Right lobe of liver (tissue), 6 donors: Measurements from ENCODE around the gene FOXP1. TPM values are rescaled to one million over a fixed set of nuclear protein-coding genes. Genes with fewer than 3 reads are reported as not detected.

Experiments
- ATAC-seq, 4 donors: fragments of 200-7000 bp; cut with Tn5 transposase; one replicate each; pipeline ENCODE4 v1.9.1; 2020; ENCODE audit warnings: mild to moderate bottlenecking in 4 of 4, moderate library complexity in 4 of 4
- DNase-seq, 3 donors: peaks; one replicate each; pipeline ENCODE4 v3.0.0-alpha.2; 2020
- H3K27ac ChIP-seq, 3 donors: fragments of 200-600 bp; one replicate each; pipeline ENCODE4 v1.8.0; 2022
- H3K27me3 ChIP-seq, 2 donors: fragments of 200-600 bp; one replicate each; pipeline ENCODE4 v1.8.0; 2022
- H3K36me3 ChIP-seq, 4 donors: fragments of 200-600 bp; sonication (generic) in 1 of 4; one replicate each; pipeline versions ENCODE4 v1.5.1 to v1.8.0; 2017 to 2022; ENCODE audit warnings: control low read depth in 1 of 4
- H3K4me1 ChIP-seq, 4 donors: fragments of 200-600 bp; sonication (generic) in 1 of 4; one replicate each; pipeline versions ENCODE4 v1.5.1 to v1.8.0; 2017 to 2022; ENCODE audit warnings: control low read depth in 1 of 4
- H3K4me3 ChIP-seq, 3 donors: fragments of 200-600 bp; one replicate each; pipeline ENCODE4 v1.8.0; 2022
- H3K9me3 ChIP-seq, 4 donors: fragments of 200-600 bp; sonication (generic) in 1 of 4; one replicate each; pipeline versions ENCODE4 v1.5.1 to v1.8.0; 2017 to 2022; ENCODE audit warnings: control low read depth in 1 of 4
- POLR2A ChIP-seq: fragments of 450-650 bp; IDR thresholded peaks from one replicate; pipeline ENCODE4 v1.6.1; 2017; ENCODE audit warnings: antibody characterized with exemption, mild to moderate bottlenecking
- WGBS: methylation state at CpG from one replicate; pipeline ENCODE4 v1.1.6; 2018; ENCODE audit warnings: low coverage, low lambda C conversion rate; ENCODE audit not compliant: insufficient coverage; ENCODE audit errors: missing lambda C conversion rate; 5-methylcytosine and 5-hydroxymethylcytosine counted together
- intact Hi-C, 2 donors: fragments of 100-400 bp; cut with DNase I; formaldehyde crosslinking; loops; one replicate each; pipeline versions ENCODE4 v1.11.2 to v1.14.1; 2022
- total RNA-seq, 6 experiments: library from RNA; depleted of rRNA in 2 of 6; stranded (reverse); fragments of >200 nt in 2 of 6; fragmentation: NEBNext Ultra II Directional in 3 of 6; extraction: Animal tissue kit (Norgen Biotek cat#: 25700) in 3 of 6; gene quantifications; one replicate each; pipeline versions ENCODE4 v1.1.0 to v1.2.4, GENCODE V29; 2016 to 2023
- TF ChIP-seq, protein P1 (sequence below), 4 donors: fragments of 200-600 bp in 3 of 4; fragments of 450-650 bp in 1 of 4; IDR thresholded peaks; one replicate each; pipeline versions ENCODE4 v1.5.1 to v1.8.0; 2016 to 2022; ENCODE audit warnings: antibody characterized with exemption in 4 of 4, mild to moderate bottlenecking in 2 of 4
- donor health status: DM: no; HTN: yes; CAD: no.
- donor health status: DM: no; HTN: no; CAD: no.
- donor health status: DM: no; HTN: no; CAD: no.
- donor health status: DM: no; HTN: yes; CAD: no.
- donor health status: DM: no; HTN: yes; CAD: no.

FOXP1 gene
- total RNA-seq, 6 experiments from 2014 or later, result 26.7 to 47.7 (median 35.2) TPM

DNA sequence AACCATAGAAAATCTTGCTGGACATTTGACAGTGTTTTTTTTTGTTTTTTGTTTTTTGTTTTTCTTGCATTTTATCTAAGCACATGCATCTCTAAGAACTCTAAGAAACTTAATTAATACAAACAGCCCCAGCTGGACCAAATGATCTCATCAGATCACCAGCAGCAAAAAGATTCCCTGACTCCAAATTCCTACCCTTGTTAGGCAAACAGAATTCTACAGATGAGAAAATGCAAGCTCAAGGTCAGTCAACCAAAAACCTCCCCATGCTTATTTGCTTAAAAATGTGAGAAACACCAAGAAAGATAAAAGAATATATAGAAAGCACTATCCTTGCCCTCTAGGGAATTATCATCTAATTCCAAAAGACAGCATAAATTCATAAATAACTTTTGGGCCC lies 65.4 kb downstream of the FOXP1 start:
- H3K27ac ChIP-seq, result no peak overlapping the region
- intact Hi-C loops, result no loop called here
- TF ChIP-seq, protein P1, sequence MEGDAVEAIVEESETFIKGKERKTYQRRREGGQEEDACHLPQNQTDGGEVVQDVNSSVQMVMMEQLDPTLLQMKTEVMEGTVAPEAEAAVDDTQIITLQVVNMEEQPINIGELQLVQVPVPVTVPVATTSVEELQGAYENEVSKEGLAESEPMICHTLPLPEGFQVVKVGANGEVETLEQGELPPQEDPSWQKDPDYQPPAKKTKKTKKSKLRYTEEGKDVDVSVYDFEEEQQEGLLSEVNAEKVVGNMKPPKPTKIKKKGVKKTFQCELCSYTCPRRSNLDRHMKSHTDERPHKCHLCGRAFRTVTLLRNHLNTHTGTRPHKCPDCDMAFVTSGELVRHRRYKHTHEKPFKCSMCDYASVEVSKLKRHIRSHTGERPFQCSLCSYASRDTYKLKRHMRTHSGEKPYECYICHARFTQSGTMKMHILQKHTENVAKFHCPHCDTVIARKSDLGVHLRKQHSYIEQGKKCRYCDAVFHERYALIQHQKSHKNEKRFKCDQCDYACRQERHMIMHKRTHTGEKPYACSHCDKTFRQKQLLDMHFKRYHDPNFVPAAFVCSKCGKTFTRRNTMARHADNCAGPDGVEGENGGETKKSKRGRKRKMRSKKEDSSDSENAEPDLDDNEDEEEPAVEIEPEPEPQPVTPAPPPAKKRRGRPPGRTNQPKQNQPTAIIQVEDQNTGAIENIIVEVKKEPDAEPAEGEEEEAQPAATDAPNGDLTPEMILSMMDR (IDR thresholded peaks at IDR 0.05), result no peak
- no peak for TF ChIP-seq POLR2A
- H3K4me1 ChIP-seq, result peaks cover 0 to 6% (median 0%) of the 10 kb centered on the region in 4 donors
- no peaks in the 10 kb centered on the region for H3K36me3 ChIP-seq
- H3K4me3 ChIP-seq, result no peak overlapping the region
- DNase-seq (no peak), ATAC-seq (no peak)
- H3K9me3 ChIP-seq, result no peaks in the 10 kb centered on the region
- H3K27me3 ChIP-seq, result no peaks in the 10 kb centered on the region

DNA sequence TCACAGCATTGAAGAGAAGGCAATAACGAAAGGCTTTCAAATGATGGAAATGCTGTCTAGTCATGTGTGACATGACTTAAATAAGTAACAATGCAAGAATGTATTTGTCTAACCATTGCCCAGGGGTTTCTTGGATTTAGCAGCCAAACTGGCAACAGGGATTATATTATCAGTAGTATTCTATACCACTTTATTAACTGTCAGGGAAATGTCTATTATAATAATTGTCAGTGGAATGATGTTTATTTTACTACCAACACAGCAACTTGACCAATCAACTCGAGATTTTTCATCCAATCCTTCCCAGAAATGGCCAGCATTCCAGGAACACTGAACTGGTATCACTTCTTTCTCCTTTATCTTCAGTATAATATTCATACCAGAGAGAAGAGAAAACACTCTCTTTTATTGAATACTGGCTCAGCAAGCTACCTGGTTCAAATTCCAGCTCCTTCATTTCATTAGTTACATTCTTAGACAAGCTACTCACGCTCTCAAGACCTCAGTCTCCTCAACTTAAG lies 66.2 kb downstream of the FOXP1 start:
- TF ChIP-seq POLR2A, result no peak
- TF ChIP-seq, protein P1 (IDR thresholded peaks at IDR 0.05), result no peak
- DNase-seq (no peak), ATAC-seq (no peak)
- peaks cover 0 to 6% (median 0%) of the 10 kb centered on the region in 4 donors for H3K4me1 ChIP-seq
- intact Hi-C loops, result no loop called here
- no peak overlapping the region for H3K4me3 ChIP-seq
- no peaks in the 10 kb centered on the region for H3K27me3 ChIP-seq
- no peak overlapping the region for H3K27ac ChIP-seq
- no peaks in the 10 kb centered on the region for H3K36me3 ChIP-seq
- H3K9me3 ChIP-seq, result no peaks in the 10 kb centered on the region
- 84% methylated on average over 3 of the region's 3 CpGs for WGBS

DNA sequence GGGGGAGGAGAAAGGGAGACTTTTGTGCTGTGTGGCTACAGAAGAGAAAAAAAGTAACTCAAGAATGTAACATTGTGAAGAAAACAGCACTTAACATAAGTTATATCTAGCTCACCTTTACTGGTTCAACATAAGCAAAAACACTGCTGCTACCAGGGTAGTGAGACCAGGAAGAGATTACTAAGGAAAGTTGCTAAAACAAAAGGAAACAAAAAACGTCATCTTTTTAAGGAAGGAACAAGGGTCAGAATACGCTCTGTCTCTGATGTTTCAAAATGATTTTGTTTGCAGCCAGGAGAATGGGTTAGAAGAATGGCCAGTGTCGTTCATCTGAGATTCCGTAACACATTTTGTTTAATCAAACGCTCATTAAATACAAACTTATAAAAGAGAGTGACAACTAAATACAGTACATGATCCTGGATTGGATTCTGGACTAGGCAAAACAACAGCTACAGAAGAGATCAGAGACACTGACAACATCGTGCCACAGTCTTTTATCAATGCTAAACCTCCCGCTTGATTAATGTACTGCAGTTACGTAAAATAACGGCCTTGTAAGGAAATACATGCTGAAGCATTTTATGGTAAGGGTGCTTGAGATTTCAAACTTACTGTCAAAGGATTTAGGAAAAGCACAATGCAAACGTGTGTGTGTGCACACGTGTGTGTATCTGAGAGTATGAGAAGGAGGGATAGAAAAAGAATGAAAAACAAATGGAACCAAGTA lies 67.7 kb downstream of the FOXP1 start:
- no peak for DNase-seq
- ATAC-seq, result peak; percentile 73 to 90 (median 82)
- intact Hi-C loops, result no loop called here
- no peaks in the 10 kb centered on the region for H3K9me3 ChIP-seq
- H3K4me3 ChIP-seq, result no peak overlapping the region
- 58% methylated on average over 11 of the region's 11 CpGs for WGBS
- TF ChIP-seq POLR2A, result no peak
- TF ChIP-seq, protein P1 (IDR thresholded peaks at IDR 0.05), result no peak
- peak overlapping the region in 1 of 3 donors; percentile 11 for H3K27ac ChIP-seq
- H3K27me3 ChIP-seq, result no peaks in the 10 kb centered on the region
- H3K4me1 ChIP-seq, result peaks cover 0 to 10% (median 0%) of the 10 kb centered on the region in 4 donors
- no peaks in the 10 kb centered on the region for H3K36me3 ChIP-seq

DNA sequence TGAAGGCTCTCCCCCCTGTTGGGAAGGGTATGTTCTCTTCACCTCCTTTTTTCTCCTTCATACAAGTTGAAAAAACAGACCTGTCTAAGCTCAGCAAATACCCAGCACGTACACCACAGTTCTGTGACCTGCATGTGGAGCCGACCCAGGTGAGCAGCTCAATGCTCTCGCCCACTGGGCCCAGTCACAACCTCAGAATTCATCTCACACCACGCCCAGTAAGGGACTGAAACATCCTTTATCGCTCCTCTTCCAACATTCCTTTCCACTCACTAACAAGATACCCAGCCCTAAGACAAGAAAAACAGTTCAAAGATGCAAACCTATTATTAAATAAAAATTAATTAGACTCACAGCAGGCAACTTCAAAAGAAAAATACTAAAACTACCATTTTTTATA lies 68.9 kb downstream of the FOXP1 start:
- Histone ChIP-seq H3K4me3 (no peak overlapping the region), H3K36me3 (no peaks in the 10 kb centered on the region), H3K9me3 (no peaks in the 10 kb centered on the region), H3K4me1 (peaks cover 0 to 10% (median 0%) of the 10 kb centered on the region in 4 donors), H3K27me3 (no peaks in the 10 kb centered on the region), H3K27ac (no peak overlapping the region)
- DNase-seq, result no peak
- TF ChIP-seq, protein P1 (IDR thresholded peaks at IDR 0.05), result no peak
- no peak for TF ChIP-seq POLR2A
- no peak for ATAC-seq
- intact Hi-C loops, result no loop called here
- WGBS, result 86% methylated on average over 2 of the region's 5 CpGs
